Measurements from ENCODE around the gene ELMO1. TPM values are rescaled to one million over a fixed set of nuclear protein-coding genes. Genes with fewer than 3 reads are reported as not detected.

The ELMO1 gene
- total RNA-seq, 1 donor from 2014 or later: 62.2 TPM

DNA sequence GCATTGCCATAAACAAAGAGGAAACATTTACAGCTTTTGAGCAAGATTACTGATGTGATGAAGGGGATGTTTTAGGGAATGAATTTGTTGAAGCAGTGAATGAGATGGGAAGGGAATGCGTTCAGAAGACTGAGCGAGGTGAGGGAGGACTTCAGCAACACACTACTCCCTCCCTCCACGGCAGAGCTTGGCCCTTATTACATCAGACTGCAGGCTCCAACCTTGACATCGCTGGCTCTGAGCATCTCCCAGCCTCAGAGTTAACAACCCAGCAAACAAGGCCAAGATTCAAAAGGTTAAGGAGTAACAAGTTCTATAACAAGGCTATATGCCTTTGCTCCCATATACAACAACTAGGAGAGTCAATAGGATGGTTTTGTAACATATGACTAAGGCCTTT is 164.4 kb downstream of the ELMO1 start:
- DNase-seq (ENCODE audit: extremely low read depth, low read depth, low spot score): no peak

DNA sequence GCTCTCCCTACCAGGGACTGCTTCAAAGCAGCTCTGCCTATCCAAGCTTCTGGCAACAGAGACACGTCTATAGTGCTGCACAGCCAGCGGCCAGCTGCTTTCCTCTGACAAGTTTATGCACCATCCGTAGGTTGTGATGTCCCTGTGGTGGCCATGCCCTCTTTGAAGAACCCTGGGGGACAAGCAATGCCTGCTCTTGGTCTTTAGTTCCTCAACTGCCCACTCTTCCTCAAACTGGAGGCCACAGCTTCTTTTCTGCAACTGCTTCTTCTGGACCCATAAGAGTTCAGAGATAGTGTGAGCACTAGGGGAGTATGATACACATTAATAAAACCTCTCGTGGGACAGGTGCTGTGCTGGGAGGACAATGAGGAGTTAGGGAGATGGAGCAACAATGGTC is 164.9 kb downstream of the ELMO1 start:
- DNase-seq (ENCODE audit: extremely low read depth, low read depth, low spot score): no peak

DNA sequence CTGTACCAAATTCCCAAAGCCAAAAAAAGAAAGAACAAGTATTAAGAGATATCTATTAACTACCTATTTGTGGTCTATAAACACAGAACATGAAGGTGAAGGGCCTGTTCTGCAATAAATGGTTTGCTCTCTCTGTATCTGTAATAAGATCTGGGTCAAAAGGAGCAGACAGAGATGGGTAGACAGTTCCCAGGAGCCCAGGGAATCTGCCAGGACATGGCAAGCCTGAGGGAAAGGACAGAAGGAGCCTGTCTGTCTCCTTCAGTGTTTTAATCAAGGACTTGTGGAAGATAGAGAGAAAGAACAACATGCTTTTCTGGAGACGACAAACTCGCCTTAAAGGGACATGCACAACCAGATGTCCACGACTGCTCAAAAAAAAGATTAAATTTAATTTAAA is 165.7 kb downstream of the ELMO1 start:
- no peak for DNase-seq (ENCODE audit: extremely low read depth, low read depth, low spot score)

DNA sequence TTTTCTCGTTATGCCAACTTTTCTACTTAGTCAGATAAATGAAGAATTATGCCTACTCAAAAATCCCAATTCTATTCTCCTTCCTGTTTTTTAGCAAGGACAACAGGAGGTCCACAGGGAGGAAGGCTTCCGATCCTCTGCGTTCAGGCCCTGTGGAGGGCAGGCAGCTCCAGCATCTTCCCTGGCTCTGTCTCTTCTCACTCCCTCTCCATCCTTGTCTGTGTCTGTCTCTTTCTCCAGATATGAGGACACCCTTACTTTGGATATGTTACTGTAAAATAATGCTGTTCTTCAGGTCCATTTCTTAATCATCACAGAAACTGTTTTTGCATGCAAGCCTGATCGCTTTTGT is 166.6 kb downstream of the ELMO1 start:
- no peak for DNase-seq (ENCODE audit: extremely low read depth, low read depth, low spot score)

DNA sequence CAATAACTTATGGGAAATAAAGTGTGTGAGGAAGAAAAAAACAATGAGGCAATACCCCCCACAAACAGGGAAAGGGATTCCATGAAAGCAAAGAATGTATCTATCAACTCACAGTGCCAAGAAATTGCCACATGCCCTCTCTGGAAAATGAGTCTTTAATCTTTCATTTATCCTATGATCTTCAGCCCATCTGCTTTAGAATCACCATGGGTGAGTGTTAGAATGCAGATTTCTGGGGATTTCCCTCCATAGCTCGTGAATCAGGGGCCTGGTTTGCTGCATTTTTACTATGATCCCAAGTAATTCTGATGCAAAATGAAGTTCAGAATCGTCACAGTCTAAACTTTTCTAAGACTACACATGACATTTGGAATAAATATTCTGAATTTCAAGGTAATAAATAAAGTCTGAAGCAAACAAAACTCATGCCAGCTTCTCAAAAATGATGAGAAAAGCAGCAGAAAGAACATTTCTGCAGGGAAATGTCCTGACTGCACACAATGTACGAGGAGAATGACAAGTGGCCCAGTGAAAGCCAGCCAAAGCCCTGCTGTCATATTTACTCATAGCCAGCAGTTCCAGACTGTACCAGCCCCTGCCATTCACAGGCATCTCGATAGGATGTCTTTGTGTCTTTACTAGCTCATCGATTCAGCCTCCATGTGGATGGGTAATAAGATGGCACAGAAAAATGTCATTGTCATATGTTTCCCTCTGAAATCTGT is 167.1 kb downstream of the ELMO1 start:
- no peak for DNase-seq (ENCODE audit: extremely low read depth, low read depth, low spot score)

DNA sequence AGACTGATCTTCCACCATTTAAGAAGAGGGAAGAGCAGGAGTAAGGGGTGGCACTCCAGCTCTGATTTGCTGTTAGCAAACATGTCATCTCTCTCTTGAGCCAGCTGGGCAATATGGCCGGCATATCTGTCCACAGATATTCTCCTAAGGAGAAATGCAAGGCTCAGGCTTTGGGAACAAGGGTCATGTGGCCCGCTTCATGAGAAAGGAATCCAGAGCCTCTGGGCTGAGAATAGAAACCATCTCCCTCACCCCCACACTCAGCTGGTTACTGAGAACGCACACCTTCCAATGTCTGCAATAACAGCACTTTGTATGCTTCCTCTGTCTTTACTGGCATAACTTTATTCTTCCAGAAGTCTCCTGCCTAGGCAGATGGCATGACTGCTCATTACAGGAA is 171.2 kb downstream of the ELMO1 start:
- DNase-seq (ENCODE audit: extremely low read depth, low read depth, low spot score): no peak

DNA sequence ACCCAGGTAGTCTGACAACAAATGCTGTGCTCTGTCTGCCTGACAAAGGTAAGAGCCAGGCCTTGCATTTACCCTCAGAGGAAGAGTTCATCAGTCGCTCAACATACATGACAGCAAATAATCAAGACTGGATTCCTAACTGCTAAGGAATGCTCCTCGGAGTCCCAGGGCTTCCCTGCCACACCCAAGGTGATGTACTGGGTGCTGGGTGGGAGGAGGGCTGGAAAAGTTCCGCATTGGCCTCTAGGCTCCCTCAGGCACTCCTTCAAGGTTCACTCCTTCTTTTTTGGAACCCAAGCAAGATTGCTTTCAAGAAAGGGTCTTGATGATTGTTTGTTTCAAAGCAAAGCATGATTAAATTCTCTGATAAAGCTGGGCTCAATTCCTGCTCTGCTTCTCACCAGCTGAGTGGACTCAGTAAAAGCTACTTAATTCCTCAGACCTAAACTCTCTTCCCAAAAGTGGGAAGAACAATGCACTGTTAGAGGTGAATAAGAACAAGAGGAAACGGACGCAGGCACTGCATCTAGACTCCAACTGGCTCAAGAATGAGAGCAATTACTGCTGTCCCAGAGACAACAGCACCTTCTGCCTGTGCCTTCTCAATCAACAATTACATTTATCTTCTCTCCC is 173.5 kb downstream of the ELMO1 start:
- no peak for DNase-seq (ENCODE audit: extremely low read depth, low read depth, low spot score)

DNA sequence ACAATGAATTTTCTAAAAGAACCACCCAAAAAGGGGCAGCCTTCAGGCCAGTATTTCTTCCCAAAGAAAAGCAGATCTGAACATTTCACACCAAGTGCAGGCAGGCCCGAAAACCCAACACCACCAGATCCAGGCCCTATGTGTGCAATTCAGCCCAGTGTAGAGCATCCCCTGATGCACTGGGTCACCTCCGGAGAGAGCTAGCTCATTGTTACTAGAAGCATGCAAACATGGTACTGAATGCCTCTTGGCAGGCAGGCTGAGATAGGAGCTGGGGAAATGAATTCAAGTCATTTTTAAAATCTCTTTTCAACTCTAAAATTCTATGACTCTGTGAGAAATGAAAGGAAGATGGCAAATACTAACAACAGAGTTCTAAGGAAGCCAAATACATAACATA is 174.8 kb downstream of the ELMO1 start:
- no peak for DNase-seq (ENCODE audit: extremely low read depth, low read depth, low spot score)

DNA sequence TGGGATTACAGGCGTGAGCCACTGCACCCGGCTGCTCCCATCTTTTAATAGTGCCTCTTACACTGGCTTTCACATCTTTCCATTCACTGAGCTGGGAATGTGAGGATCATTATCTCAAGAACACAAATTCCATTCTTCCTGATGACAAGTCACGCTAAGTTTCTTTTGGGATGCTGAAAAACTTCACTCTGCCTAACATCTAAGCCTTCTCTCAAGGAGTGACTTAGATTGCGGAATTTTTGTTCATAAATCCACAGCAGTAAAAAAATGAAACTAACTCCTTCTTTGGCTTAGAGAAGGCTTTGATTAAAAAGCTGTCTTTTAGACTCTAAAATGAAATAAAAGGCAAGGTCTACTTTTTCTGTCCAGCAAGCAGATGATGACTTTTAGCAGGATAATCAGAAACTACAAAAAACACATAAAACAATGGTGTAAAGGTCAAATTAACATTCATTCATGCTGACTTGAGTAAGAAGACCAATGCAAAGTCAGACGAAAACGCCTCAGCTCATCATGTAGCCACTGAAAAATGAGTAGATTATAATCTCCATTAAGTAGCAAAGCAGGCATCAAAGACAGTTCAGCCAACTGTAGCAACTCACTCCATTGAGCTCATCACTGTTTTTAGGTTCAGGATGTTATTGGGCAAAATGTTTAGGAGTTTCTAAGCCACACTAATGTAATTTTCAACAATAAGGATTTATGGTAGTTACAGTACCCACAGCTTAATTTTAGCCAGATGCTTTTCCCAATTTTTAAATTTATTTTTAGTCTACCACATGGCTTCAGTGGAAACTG is 178.8 kb downstream of the ELMO1 start:
- DNase-seq (ENCODE audit: extremely low read depth, low read depth, low spot score): no peak

DNA sequence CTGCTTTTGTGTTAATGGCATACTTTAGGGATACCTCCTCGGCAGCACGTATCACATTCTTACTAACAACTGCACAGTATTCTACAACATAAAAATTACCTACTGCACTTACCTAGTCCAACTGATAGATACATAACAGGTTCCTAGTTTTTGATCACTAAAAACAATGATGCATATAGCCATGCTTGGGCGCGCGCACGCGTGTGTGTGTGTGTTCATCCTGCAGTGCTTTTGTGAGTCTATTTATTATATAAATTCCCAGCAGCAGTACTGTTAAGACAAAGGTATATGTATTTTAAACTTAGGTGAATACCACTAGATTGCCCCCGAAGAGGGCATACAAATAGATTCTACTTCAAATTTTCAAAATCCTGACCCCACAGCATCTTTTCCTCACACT is 181.4 kb downstream of the ELMO1 start:
- DNase-seq (ENCODE audit: extremely low read depth, low read depth, low spot score): no peak

DNA sequence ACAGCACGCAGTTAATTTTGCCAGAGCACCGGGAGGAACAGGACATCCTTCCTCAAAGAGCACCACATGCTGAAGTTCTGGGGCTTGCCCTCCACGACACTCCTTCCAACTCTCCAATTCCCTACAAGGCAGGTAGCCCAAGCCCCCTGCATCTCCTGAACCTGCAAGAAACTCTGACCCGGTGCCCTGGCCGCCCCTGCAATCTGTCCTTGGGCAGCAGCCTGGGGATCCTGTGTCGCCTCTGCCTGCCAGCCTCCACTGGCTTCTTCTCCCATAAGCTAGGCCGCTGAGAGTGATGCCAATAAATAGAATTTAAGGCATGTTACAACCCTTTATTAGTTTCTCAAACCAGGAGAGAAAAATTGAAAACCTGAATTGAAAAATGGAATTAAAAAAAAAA is 182.8 kb downstream of the ELMO1 start:
- no peak for DNase-seq (ENCODE audit: extremely low read depth, low read depth, low spot score)

DNA sequence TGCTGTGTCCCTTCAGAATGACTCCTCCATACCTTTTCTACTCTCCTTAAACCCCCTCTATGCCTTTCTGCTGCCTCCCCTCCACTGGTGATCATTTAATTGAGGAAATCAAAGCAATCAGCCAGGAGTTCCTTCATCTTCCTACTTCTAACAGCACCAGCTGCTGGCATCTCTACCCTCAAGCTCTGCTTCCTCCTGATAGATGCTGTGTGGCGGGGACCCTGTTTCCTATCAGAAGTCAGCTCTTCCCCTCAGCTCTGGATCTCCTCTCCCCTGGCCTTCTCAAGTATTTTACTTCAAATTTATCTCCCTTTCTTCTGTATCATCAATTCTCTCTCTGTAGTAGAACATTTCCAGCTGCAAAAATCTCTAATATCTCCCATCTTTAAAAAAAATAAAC is 183.7 kb downstream of the ELMO1 start:
- DNase-seq (ENCODE audit: extremely low read depth, low read depth, low spot score): no peak

DNA sequence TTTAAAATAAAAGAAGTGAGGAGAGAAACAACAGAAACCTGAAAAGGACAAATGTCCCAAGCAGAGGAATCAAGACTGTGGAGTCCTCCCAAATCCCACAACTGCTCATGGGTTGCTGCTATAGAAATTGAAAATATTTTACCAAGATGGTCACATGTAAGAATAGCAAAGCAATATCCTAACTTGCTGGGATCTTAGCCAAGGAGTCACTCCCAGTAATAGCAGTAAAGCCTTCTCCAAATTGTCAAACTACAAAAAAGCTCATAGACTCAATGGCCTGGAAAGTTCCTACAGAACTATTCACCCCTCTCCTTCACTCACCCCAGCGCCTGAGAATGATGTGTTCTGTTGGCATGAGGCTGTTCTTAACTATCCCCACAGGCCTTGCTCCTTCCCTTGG is 186.5 kb downstream of the ELMO1 start:
- DNase-seq (ENCODE audit: extremely low read depth, low read depth, low spot score): no peak

DNA sequence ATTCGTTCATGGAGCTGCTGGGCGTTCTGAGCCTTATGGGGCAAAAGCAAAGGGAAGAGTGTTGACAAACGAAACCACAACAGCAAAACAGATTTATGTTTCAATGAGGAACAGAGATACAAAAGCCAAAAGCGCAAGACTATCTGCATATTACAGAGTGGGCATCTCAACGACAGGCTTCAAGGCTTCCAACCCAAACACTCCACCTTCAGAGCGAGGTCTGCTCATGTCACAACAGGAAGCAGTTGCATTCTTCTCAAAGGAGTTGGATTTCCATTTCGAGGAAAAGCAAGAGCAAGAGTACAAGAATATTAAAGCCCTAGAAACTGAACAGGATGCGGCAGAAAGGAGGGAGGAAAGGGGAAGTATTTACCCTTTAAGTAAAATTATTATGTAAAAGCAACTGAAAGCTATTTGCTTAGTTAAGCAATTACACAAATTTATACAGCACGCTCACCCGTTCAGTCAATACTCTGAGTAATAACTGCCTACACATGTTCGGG is 189.3 kb downstream of the ELMO1 start:
- no peak for DNase-seq (ENCODE audit: extremely low read depth, low read depth, low spot score)

DNA sequence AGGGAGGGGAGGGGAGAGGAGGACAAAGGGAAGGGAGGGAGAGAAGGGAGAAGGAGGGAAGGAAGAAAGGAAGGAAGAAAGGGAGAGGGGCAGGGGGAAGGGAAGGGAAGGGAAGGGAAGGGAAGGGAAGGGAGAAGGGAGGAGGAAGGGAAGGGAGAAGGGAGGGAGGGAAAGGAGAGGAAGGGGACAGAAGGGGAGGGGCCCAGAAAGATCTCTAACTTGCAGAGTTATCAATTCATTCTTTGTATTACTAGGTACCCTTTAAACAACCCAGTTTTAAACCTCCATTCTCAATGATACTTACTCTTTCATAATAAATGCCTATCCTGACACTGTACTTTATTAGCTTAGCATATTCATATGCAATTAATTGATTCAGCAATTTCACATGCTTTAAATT is 192.0 kb downstream of the ELMO1 start:
- no peak for DNase-seq (ENCODE audit: extremely low read depth, low read depth, low spot score)

DNA sequence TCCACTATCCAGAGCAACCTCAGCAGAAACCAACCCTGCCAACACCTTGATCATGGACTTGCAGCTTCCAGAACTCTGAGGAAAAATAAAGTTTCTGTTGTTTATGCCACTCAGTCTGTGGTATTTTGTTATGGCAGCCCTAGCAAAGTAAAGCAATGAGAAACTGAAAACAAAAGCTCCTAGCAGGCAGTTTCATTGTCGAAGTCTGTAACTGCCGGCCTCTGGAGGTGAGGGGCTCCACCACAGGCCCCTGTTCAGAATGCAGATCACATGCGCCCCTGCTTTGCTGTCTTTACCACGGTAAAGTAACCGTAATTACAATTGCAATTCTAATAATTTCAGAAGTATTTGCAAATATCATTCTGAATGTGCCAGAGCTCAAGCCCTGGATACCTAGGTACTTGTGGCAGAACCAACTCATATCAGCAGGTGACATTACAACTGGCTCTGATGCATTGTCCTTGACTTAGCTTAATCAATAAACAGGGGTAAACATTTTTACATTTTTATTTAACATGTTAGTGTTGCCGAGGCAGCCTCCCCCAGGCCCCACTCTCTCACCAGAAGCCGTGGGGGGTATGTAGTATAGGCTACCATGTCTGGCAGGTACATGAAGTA is 193.2 kb downstream of the ELMO1 start:
- no peak for DNase-seq (ENCODE audit: extremely low read depth, low read depth, low spot score)

DNA sequence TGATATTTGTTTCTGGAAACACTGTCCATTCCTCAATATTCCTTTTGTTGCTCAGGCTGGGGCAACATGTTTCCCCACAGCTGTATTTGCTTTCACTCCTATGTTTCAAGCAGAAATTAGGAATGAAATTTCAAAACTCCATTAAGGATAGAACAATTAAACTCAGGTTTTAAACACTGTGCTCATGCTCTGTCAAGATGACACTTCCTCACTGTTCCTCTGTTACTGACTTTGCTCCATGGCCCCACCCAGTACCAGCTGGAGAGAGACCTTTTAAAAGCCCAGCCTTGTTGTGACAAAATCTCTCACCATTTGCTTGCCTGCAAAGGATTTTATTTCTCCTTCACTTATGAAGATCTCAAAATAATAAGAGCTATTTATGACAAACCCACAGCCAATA is 197.4 kb downstream of the ELMO1 start:
- no peak for DNase-seq (ENCODE audit: extremely low read depth, low read depth, low spot score)

DNA sequence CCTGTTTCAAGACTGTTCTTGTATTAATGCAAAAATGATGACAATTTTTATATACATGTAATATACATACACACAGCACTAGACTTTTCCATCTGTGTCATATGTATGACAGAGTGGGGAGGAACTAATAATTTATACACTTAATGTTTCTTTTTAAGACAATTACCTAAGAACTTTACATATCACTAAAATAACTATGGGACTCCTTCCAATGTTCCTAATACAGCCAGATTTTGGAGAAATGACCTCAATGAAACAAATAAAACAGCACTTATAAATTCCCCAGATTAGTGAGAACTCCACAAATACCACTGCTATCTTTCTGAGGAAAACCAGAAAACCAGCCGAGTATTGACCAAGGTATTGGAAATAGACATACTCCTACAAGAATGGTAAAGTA is 199.4 kb downstream of the ELMO1 start:
- DNase-seq (ENCODE audit: extremely low read depth, low read depth, low spot score): no peak

DNA sequence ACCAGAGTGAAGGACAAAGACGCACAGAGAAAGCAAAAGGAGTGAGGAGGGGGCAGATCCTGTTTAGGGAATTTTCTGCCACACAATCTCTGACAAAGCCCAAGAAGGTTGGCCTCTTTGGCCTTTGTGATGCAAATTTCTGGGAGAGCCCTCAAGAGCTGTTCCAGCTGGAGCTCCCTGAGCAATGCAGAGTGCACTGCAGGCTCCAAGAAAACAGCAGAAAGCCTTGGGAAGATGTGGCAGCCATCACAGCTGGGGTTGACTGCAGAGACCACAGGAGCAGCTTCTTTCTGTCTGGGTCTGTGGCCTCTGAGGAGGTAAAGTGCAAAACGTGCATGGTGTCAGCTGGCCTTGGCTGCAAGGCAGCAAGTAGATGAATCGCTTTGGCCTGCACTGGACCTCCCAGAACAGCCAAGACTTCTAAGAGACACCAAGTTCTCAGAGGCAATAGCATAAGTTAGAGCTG is 200.2 kb downstream of the ELMO1 start:
- no peak for DNase-seq (ENCODE audit: extremely low read depth, low read depth, low spot score)

DNA sequence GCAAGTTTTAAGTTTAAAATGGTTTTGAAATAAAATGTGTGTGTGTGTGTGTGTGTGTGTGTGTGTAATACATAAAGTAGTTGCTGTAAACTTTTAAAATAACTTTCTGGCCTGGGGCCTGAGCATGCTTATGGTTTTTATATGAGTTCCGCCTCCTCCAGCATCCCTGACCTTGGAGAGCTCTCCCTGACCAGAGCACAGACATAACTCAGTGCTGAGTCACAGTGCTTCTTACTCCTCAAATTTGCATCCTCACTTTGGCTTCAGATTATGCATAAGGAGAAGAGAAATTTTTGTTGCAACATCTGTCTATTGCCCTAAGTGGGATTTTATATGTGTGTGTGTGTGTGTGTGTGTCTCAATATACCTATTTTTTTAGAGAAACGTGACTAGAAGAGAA is 200.8 kb downstream of the ELMO1 start:
- DNase-seq (ENCODE audit: extremely low read depth, low read depth, low spot score): no peak

DNA sequence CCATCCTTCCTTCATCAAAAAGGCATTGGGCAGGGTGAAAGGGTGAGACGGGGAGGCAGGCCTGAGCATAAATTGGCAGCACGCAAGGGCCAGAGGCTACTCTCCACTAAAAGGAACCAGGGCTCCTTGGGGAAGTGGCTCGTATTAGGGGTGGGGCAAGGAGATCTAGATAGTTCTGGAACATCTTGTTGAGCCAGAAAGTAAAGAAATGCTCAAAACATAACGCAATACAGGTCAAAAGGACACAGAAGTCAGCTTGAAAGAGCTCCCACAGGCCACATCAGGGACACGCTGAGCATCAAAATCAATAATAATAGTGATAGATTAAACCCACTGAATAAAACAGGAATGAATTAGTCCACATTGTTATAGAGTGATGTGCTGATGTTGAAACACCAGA is 203.1 kb downstream of the ELMO1 start:
- DNase-seq (ENCODE audit: extremely low read depth, low read depth, low spot score): no peak

Measured in glomerular endothelial cell (primary cell).